Uterus (tissue), 2 donors: ENCODE results near the gene TMEM185B.

Source experiments
- CTCF ChIP-seq, 4 experiments: fragments of 200-600 bp in 2 of 4; fragments of 450-650 bp in 2 of 4; sonication (generic) in 2 of 4; IDR thresholded peaks; one replicate each; pipeline ENCODE4 v1.5.1; 2016 to 2019; ENCODE audit warnings: antibody characterized with exemption in 4 of 4, mild to moderate bottlenecking in 2 of 4, moderate library complexity in 1 of 4
- POLR2A ChIP-seq, 2 donors: fragments of 450-650 bp; IDR thresholded peaks; one replicate each; pipeline ENCODE4 v1.6.1; 2016; ENCODE audit warnings: antibody characterized with exemption in 2 of 2, mild to moderate bottlenecking in 1 of 2, moderate library complexity in 1 of 2

- TF ChIP-seq POLR2A (IDR thresholded peaks at IDR 0.05) (peak; percentile 38 to 75), CTCF (IDR thresholded peaks at IDR 0.05) (peak in 2 of 4 experiments; percentile 35 to 39)
Observed at GRCh38 chr2:120223034-120223912, at the start of gene TMEM185B.
